ENCODE measurements around the gene IDH3G. TPM values are rescaled to one million over a fixed set of nuclear protein-coding genes. Genes with fewer than 3 reads are reported as not detected.

The IDH3G gene
- polyA plus RNA-seq, 1 donor (not counting 4 experiments of a cell fraction or from before 2014, with no cell fraction given): 44.7 TPM

DNA sequence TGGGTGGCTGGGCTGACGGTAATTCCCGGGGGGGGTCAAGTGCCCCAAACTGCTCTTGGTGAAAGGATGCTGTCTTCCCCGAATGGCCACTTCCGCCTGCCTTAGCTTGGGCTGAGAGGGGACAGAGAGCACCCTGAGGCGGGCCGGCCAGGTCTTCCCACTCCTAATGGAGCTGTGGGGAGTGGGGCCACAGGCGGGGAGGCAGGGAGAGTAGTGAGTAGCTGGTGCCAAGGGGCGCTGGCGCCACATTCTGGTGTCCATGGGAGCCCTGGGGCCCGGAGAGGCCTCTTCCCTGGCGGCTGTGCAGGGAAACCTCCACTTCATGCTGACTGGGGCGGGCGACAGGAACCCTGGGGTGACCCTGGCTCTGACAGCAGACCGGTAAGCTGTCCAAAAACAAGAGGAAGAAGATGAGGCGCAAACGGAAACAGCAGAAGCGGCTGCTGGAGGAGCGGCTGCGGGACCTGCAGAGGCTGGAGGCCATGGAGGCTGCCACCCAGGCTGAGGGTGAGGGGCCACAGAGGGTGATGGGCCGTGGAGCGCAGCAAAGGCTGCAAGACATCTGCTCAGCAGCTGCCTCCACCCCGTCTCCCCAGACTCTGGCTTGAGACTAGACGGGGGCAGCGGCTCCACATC, 10.7 kb downstream of the IDH3G start:
- DNase-seq (ENCODE audit: low read depth, low spot score) (no peak), FAIRE-seq (no peak)
- Histone ChIP-seq H3K27ac (ENCODE audit: control insufficient read depth, insufficient read depth, low read length) (no peak overlapping the region), H4K20me1 (ENCODE audit: control insufficient read depth, extremely low read depth, insufficient read depth, low read length) (no peaks in the 10 kb centered on the region), H3K36me3 (ENCODE audit: control insufficient read depth in 2 of 2, extremely low read depth in 1 of 2, insufficient read depth in 2 of 2, low read length in 2 of 2) (no peaks in the 10 kb centered on the region), H3K27me3 (ENCODE audit: control insufficient read depth, extremely low read depth, insufficient read depth, low read length) (no peaks in the 10 kb centered on the region), H2AFZ (ENCODE audit: control insufficient read depth, low read length) (no peak overlapping the region), H3K4me2 (ENCODE audit: control insufficient read depth, extremely low read depth, insufficient read depth, low read depth, low read length) (no peak overlapping the region), H3K4me1 (ENCODE audit: control insufficient read depth, extremely low read depth, insufficient read depth, low read length) (peaks cover 4% of the 10 kb centered on the region), H3K9me1 (ENCODE audit: control insufficient read depth, extremely low read depth, insufficient read depth, low read length) (no peaks in the 10 kb centered on the region), H3K9me3 (ENCODE audit: control insufficient read depth, low read depth, low read length) (no peaks in the 10 kb centered on the region), H3K79me2 (ENCODE audit: control insufficient read depth, insufficient read depth, low read length) (no peaks in the 10 kb centered on the region), H3K9ac (ENCODE audit: control insufficient read depth, extremely low read depth, insufficient read depth, low read length) (no peak overlapping the region), H3K4me3 (ENCODE audit: control insufficient read depth in 2 of 3, extremely low read depth in 1 of 3, insufficient read depth in 2 of 3, low read depth in 1 of 3, low read length in 3 of 3) (no peak overlapping the region)
- dilution Hi-C loops (cut with MboI; ENCODE audit: extremely low pct_ligation_motif_present, low sequenced_read_pairs): no loop called here
- TF ChIP-seq EZH2 (IDR thresholded peaks at IDR 0.05; ENCODE audit: low read length): no peak
- TF ChIP-seq, protein P1, sequence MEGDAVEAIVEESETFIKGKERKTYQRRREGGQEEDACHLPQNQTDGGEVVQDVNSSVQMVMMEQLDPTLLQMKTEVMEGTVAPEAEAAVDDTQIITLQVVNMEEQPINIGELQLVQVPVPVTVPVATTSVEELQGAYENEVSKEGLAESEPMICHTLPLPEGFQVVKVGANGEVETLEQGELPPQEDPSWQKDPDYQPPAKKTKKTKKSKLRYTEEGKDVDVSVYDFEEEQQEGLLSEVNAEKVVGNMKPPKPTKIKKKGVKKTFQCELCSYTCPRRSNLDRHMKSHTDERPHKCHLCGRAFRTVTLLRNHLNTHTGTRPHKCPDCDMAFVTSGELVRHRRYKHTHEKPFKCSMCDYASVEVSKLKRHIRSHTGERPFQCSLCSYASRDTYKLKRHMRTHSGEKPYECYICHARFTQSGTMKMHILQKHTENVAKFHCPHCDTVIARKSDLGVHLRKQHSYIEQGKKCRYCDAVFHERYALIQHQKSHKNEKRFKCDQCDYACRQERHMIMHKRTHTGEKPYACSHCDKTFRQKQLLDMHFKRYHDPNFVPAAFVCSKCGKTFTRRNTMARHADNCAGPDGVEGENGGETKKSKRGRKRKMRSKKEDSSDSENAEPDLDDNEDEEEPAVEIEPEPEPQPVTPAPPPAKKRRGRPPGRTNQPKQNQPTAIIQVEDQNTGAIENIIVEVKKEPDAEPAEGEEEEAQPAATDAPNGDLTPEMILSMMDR (optimal IDR thresholded peaks at IDR 0.05 in 1 of 3, IDR thresholded peaks at IDR 0.05 in 1 of 3, conservative IDR thresholded peaks at IDR 0.05 in 1 of 3; ENCODE audit: extremely low read depth in 1 of 3, insufficient read depth in 2 of 3, low read length in 3 of 3): no peak

DNA sequence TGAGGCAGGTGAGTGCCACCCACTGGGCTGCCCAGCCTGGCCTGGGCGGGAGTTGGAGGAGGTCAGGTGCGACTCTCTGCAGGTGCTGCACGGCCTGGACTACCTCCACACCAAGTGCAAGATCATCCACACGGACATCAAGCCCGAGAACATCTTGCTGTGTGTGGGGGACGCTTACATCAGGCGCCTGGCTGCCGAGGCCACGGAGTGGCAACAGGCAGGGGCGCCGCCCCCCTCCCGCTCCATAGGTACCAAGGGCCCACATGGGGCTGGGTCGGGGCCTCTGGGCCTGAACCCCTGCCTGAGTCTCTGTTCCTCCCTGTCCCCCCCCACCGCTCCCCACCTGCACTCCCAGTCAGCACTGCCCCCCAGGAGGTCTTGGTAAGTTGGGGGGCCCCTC, 11.3 kb downstream of the IDH3G start:
- TF ChIP-seq, protein P1 (optimal IDR thresholded peaks at IDR 0.05 in 1 of 3, IDR thresholded peaks at IDR 0.05 in 1 of 3, conservative IDR thresholded peaks at IDR 0.05 in 1 of 3; ENCODE audit: extremely low read depth in 1 of 3, insufficient read depth in 2 of 3, low read length in 3 of 3): no peak
- no peak for TF ChIP-seq EZH2 (IDR thresholded peaks at IDR 0.05; ENCODE audit: low read length)

More for the DNA sequence above, 11.3 kb downstream of the IDH3G start:
- DNase-seq (ENCODE audit: low read depth, low spot score) (no peak), FAIRE-seq (no peak)
- H3K79me2 ChIP-seq (ENCODE audit: control insufficient read depth, insufficient read depth, low read length): no peaks in the 10 kb centered on the region
- peaks cover 7% of the 10 kb centered on the region for H3K4me1 ChIP-seq (ENCODE audit: control insufficient read depth, extremely low read depth, insufficient read depth, low read length)
- H3K27ac ChIP-seq (ENCODE audit: control insufficient read depth, insufficient read depth, low read length): no peak overlapping the region
- no peaks in the 10 kb centered on the region for H3K9me3 ChIP-seq (ENCODE audit: control insufficient read depth, low read depth, low read length)
- H3K27me3 ChIP-seq (ENCODE audit: control insufficient read depth, extremely low read depth, insufficient read depth, low read length): no peaks in the 10 kb centered on the region
- no peak overlapping the region for H2AFZ ChIP-seq (ENCODE audit: control insufficient read depth, low read length)
- H3K9ac ChIP-seq (ENCODE audit: control insufficient read depth, extremely low read depth, insufficient read depth, low read length): no peak overlapping the region
- no peak overlapping the region for H3K4me3 ChIP-seq (ENCODE audit: control insufficient read depth in 2 of 3, extremely low read depth in 1 of 3, insufficient read depth in 2 of 3, low read depth in 1 of 3, low read length in 3 of 3)
- no peaks in the 10 kb centered on the region for H3K9me1 ChIP-seq (ENCODE audit: control insufficient read depth, extremely low read depth, insufficient read depth, low read length)
- no peak overlapping the region for H3K4me2 ChIP-seq (ENCODE audit: control insufficient read depth, extremely low read depth, insufficient read depth, low read depth, low read length)
- dilution Hi-C loops (cut with MboI; ENCODE audit: extremely low pct_ligation_motif_present, low sequenced_read_pairs): no loop called here
- H3K36me3 ChIP-seq (ENCODE audit: control insufficient read depth in 2 of 2, extremely low read depth in 1 of 2, insufficient read depth in 2 of 2, low read length in 2 of 2): no peaks in the 10 kb centered on the region
- H4K20me1 ChIP-seq (ENCODE audit: control insufficient read depth, extremely low read depth, insufficient read depth, low read length): no peaks in the 10 kb centered on the region
